ENCODE data around the gene CLIC6.
A peak's percentile ranks its signal among the peaks of the same experiment; 100 is the strongest.
"Not testable (repeated sequence)": the region's sequence is repeated elsewhere in the genome, so short reads cannot be mapped to it uniquely, and the experiment has no call there.

The CLIC6 gene

GRCh38 chr21:34642211-34643075, 26.4 kb upstream of the CLIC6 start:
- Histone ChIP-seq H3K4me1 (ENCODE audit: insufficient read depth, low read length) (no peaks in the 10 kb centered on the region), H3K9me3 (ENCODE audit: control insufficient read depth, insufficient read depth, low read length) (no peaks in the 10 kb centered on the region), H3K36me3 (ENCODE audit: insufficient read depth, low read length) (no peaks in the 10 kb centered on the region), H3K9ac (ENCODE audit: low read depth, low read length) (no peak overlapping the region)

GRCh38 chr21:34644825-34645224, 24.0 kb upstream of the CLIC6 start:
- Histone ChIP-seq H3K9me3 (ENCODE audit: control insufficient read depth, insufficient read depth, low read length) (no peaks in the 10 kb centered on the region), H3K36me3 (ENCODE audit: insufficient read depth, low read length) (no peaks in the 10 kb centered on the region), H3K4me1 (ENCODE audit: insufficient read depth, low read length) (no peaks in the 10 kb centered on the region), H3K9ac (ENCODE audit: low read depth, low read length) (no peak overlapping the region)

- no peak overlapping the region for H3K9ac ChIP-seq (ENCODE audit: low read depth, low read length)
- peaks cover 12% of the 10 kb centered on the region; the same call in 1 of the 2 replicates for H3K9me3 ChIP-seq (ENCODE audit: control insufficient read depth, insufficient read depth, low read length)
- H3K4me1 ChIP-seq (ENCODE audit: insufficient read depth, low read length): no peaks in the 10 kb centered on the region
- no peaks in the 10 kb centered on the region for H3K36me3 ChIP-seq (ENCODE audit: insufficient read depth, low read length)
Measured at GRCh38 chr21:34647555-34647954, 21.2 kb upstream of the CLIC6 start.

GRCh38 chr21:34648739-34649297, 20.0 kb upstream of the CLIC6 start:
- Histone ChIP-seq H3K9me3 (ENCODE audit: control insufficient read depth, insufficient read depth, low read length) (peaks cover 12% of the 10 kb centered on the region; the same call in 1 of the 2 replicates), H3K9ac (ENCODE audit: low read depth, low read length) (no peak overlapping the region), H3K4me1 (ENCODE audit: insufficient read depth, low read length) (no peaks in the 10 kb centered on the region), H3K36me3 (ENCODE audit: insufficient read depth, low read length) (no peaks in the 10 kb centered on the region)

- Histone ChIP-seq H3K9ac (ENCODE audit: low read depth, low read length) (no peak overlapping the region), H3K4me1 (ENCODE audit: insufficient read depth, low read length) (no peaks in the 10 kb centered on the region), H3K9me3 (ENCODE audit: control insufficient read depth, insufficient read depth, low read length) (peaks cover 12% of the 10 kb centered on the region; the same call in 1 of the 2 replicates), H3K36me3 (ENCODE audit: insufficient read depth, low read length) (no peaks in the 10 kb centered on the region)
Measured at GRCh38 chr21:34649400-34649799, 19.4 kb upstream of the CLIC6 start.

GRCh38 chr21:34650861-34651431, 17.8 kb upstream of the CLIC6 start:
- peaks cover 12% of the 10 kb centered on the region; the same call in 1 of the 2 replicates for H3K9me3 ChIP-seq (ENCODE audit: control insufficient read depth, insufficient read depth, low read length)
- H3K9ac ChIP-seq (ENCODE audit: low read depth, low read length): no peak overlapping the region
- no peaks in the 10 kb centered on the region for H3K4me1 ChIP-seq (ENCODE audit: insufficient read depth, low read length)
- H3K36me3 ChIP-seq (ENCODE audit: insufficient read depth, low read length): no peaks in the 10 kb centered on the region

- H3K4me1 ChIP-seq (ENCODE audit: insufficient read depth, low read length): no peaks in the 10 kb centered on the region
Measured at GRCh38 chr21:34651642-34652041, 17.2 kb upstream of the CLIC6 start.

GRCh38 chr21:34653522-34653921, 15.3 kb upstream of the CLIC6 start:
- Histone ChIP-seq H3K4me1 (ENCODE audit: insufficient read depth, low read length) (no peaks in the 10 kb centered on the region), H3K36me3 (ENCODE audit: insufficient read depth, low read length) (no peaks in the 10 kb centered on the region), H3K9me3 (ENCODE audit: control insufficient read depth, insufficient read depth, low read length) (peaks cover 12% of the 10 kb centered on the region; the same call in 1 of the 2 replicates), H3K9ac (ENCODE audit: low read depth, low read length) (no peak overlapping the region)

More at GRCh38 chr21:34651642-34652041, 17.2 kb upstream of the CLIC6 start:
- Histone ChIP-seq H3K36me3 (ENCODE audit: insufficient read depth, low read length) (no peaks in the 10 kb centered on the region), H3K9ac (ENCODE audit: low read depth, low read length) (no peak overlapping the region), H3K9me3 (ENCODE audit: control insufficient read depth, insufficient read depth, low read length) (peaks cover 12% of the 10 kb centered on the region; the same call in 1 of the 2 replicates)

GRCh38 chr21:34661848-34662247, 6.9 kb upstream of the CLIC6 start:
- Histone ChIP-seq H3K4me1 (ENCODE audit: insufficient read depth, low read length) (no peaks in the 10 kb centered on the region), H3K9me3 (ENCODE audit: control insufficient read depth, insufficient read depth, low read length) (no peaks in the 10 kb centered on the region), H3K9ac (ENCODE audit: low read depth, low read length) (no peak overlapping the region), H3K36me3 (ENCODE audit: insufficient read depth, low read length) (no peaks in the 10 kb centered on the region)

GRCh38 chr21:34667761-34668160, 1.0 kb upstream of the CLIC6 start:
- Histone ChIP-seq H3K9ac (ENCODE audit: low read depth, low read length) (no peak overlapping the region), H3K4me1 (ENCODE audit: insufficient read depth, low read length) (peaks cover 4% of the 10 kb centered on the region; the same call in 1 of the 2 replicates), H3K36me3 (ENCODE audit: insufficient read depth, low read length) (no peaks in the 10 kb centered on the region), H3K9me3 (ENCODE audit: control insufficient read depth, insufficient read depth, low read length) (no peaks in the 10 kb centered on the region)

- peak overlapping the region; percentile 76 for H3K9ac ChIP-seq (ENCODE audit: low read depth, low read length)
Measured at GRCh38 chr21:34669149-34669879, 520 bp downstream of the CLIC6 start.

GRCh38 chr21:34669880-34670219, 1.1 kb downstream of the CLIC6 start:
- H3K36me3 ChIP-seq (ENCODE audit: insufficient read depth, low read length); H3K4me1 ChIP-seq (ENCODE audit: insufficient read depth, low read length); H3K9me3 ChIP-seq (ENCODE audit: control insufficient read depth, insufficient read depth, low read length): not testable (repeated sequence)
- H3K9ac ChIP-seq (ENCODE audit: low read depth, low read length): peak overlapping the region; percentile 76

More at GRCh38 chr21:34669149-34669879, 520 bp downstream of the CLIC6 start:
- Histone ChIP-seq H3K9me3 (ENCODE audit: control insufficient read depth, insufficient read depth, low read length) (no peaks in the 10 kb centered on the region), H3K4me1 (ENCODE audit: insufficient read depth, low read length) (peaks cover 4% of the 10 kb centered on the region; the same call in 1 of the 2 replicates), H3K36me3 (ENCODE audit: insufficient read depth, low read length) (no peaks in the 10 kb centered on the region)

- peaks cover 4% of the 10 kb centered on the region; the same call in 1 of the 2 replicates for H3K4me1 ChIP-seq (ENCODE audit: insufficient read depth, low read length)
- H3K9ac ChIP-seq (ENCODE audit: low read depth, low read length): peak overlapping the region; percentile 75
- no peaks in the 10 kb centered on the region for H3K9me3 ChIP-seq (ENCODE audit: control insufficient read depth, insufficient read depth, low read length)
- H3K36me3 ChIP-seq (ENCODE audit: insufficient read depth, low read length): no peaks in the 10 kb centered on the region
Measured at GRCh38 chr21:34670220-34670961, 1.6 kb downstream of the CLIC6 start.

GRCh38 chr21:34670962-34671348, 2.2 kb downstream of the CLIC6 start:
- H3K36me3 ChIP-seq (ENCODE audit: insufficient read depth, low read length): no peaks in the 10 kb centered on the region
- H3K4me1 ChIP-seq (ENCODE audit: insufficient read depth, low read length): peaks cover 4% of the 10 kb centered on the region; the same call in 1 of the 2 replicates
- H3K9me3 ChIP-seq (ENCODE audit: control insufficient read depth, insufficient read depth, low read length): no peaks in the 10 kb centered on the region
- H3K9ac ChIP-seq (ENCODE audit: low read depth, low read length): peak overlapping the region; percentile 75; the same call in 1 of the 2 replicates

Data from ES-I3 (cell line).